ENCODE measurements around the gene DNAJC8. TPM values are rescaled to one million over a fixed set of nuclear protein-coding genes. Genes with fewer than 3 reads are reported as not detected.

The DNAJC8 gene
- total RNA-seq, 1 experiment from 2014 or later = 60.0 TPM

GRCh38 chr1:28248273-28249012 is 15.6 kb upstream of the DNAJC8 start:
- peak; percentile 84 for DNase-seq (ENCODE audit: unreplicated experiment)

GRCh38 chr1:28247612-28248272 is 14.9 kb upstream of the DNAJC8 start:
- no peak for DNase-seq (ENCODE audit: unreplicated experiment)
- intact Hi-C loops (cut with micrococcal nuclease) = loop anchor here (2.0 to 5.0 kb wide), 4 partner anchors 111 to 270 kb away; partner anchors contain the start of gene PHACTR4
- Mint-ChIP-seq H3K4me1 (ENCODE audit: insufficient read depth, unreplicated experiment) (peaks cover 42% of the 10 kb centered on the region), H3K9me3 (ENCODE audit: unreplicated experiment) (no peaks in the 10 kb centered on the region), H3K27me3 (ENCODE audit: insufficient read depth, unreplicated experiment) (no peaks in the 10 kb centered on the region), H3K36me3 (ENCODE audit: insufficient read depth, unreplicated experiment) (peaks cover 10% of the 10 kb centered on the region), H3K4me3 (ENCODE audit: unreplicated experiment) (peak overlapping the region; percentile 80), H3K27ac (ENCODE audit: low read depth, unreplicated experiment) (peak overlapping the region; percentile 91)
- CTCF ChIA-PET = interaction anchor here (0.5 to 4.2 kb wide), 30 partner anchors 10 to 466 kb away, joined by 3 to 46 read pairs (median 4); partner anchors contain the start of genes ATP5IF1 and SESN2
- BruUV-seq (replicated peaks) = no TSS peak
- POLR2A ChIA-PET = interaction anchor here (0.6 to 12.1 kb wide), 32 partner anchors 12 to 629 kb away, joined by 3 to 362 read pairs (median 8); partner anchors contain the start of genes ATP5IF1, DNAJC8, EYA3 and GMEB1
- TF ChIP-seq CTCF (IDR thresholded peaks at IDR 0.05; ENCODE audit: unreplicated experiment) = no peak

More at GRCh38 chr1:28248273-28249012, 15.6 kb upstream of the DNAJC8 start:
- TF ChIP-seq CTCF (IDR thresholded peaks at IDR 0.05; ENCODE audit: unreplicated experiment) = peak; percentile 81
- no TSS peak for BruUV-seq (replicated peaks)
- Mint-ChIP-seq H3K27ac (ENCODE audit: low read depth, unreplicated experiment) (peak overlapping the region; percentile 84), H3K4me3 (ENCODE audit: unreplicated experiment) (peak overlapping the region; percentile 80), H3K9me3 (ENCODE audit: unreplicated experiment) (no peaks in the 10 kb centered on the region), H3K27me3 (ENCODE audit: insufficient read depth, unreplicated experiment) (no peaks in the 10 kb centered on the region), H3K4me1 (ENCODE audit: insufficient read depth, unreplicated experiment) (peaks cover 42% of the 10 kb centered on the region), H3K36me3 (ENCODE audit: insufficient read depth, unreplicated experiment) (peaks cover 10% of the 10 kb centered on the region)
- ChIA-PET CTCF (interaction anchor here (0.5 to 4.2 kb wide), 42 partner anchors 10 to 467 kb away, joined by 3 to 46 read pairs (median 4); partner anchors contain the start of genes ATP5IF1, MED18 and SESN2), POLR2A (interaction anchor here (0.5 to 12.1 kb wide), 41 partner anchors 12 to 1550 kb away, joined by 3 to 362 read pairs (median 6); partner anchors contain the start of genes ATP5IF1, DNAJC8, EYA3 and GMEB1)
- intact Hi-C loops (cut with micrococcal nuclease) = loop anchor here (1.0 to 5.0 kb wide), 5 partner anchors 11 to 269 kb away; partner anchors contain the start of genes PHACTR4 and SESN2

- intact Hi-C loops (cut with micrococcal nuclease) = loop anchor here (5.0 kb wide), 2 partner anchors 161 to 271 kb away; no protein-coding TSS in a partner anchor
- no peak for TF ChIP-seq CTCF (IDR thresholded peaks at IDR 0.05; ENCODE audit: unreplicated experiment)
- ChIA-PET CTCF (interaction anchor here (4.2 kb wide), 1 partner anchor 9 kb away, joined by 13 read pairs; no protein-coding TSS in a partner anchor), POLR2A (interaction anchor here (0.6 to 12.1 kb wide), 23 partner anchors 11 to 397 kb away, joined by 3 to 362 read pairs (median 5); partner anchors contain the start of genes ATP5IF1, DNAJC8, MED18 and PHACTR4)
- H3K36me3 Mint-ChIP-seq (ENCODE audit: insufficient read depth, unreplicated experiment) = peaks cover 10% of the 10 kb centered on the region
- peak overlapping the region; percentile 91 for H3K27ac Mint-ChIP-seq (ENCODE audit: low read depth, unreplicated experiment)
- peak overlapping the region; percentile 80 for H3K4me3 Mint-ChIP-seq (ENCODE audit: unreplicated experiment)
- H3K4me1 Mint-ChIP-seq (ENCODE audit: insufficient read depth, unreplicated experiment) = peaks cover 47% of the 10 kb centered on the region
- DNase-seq (ENCODE audit: unreplicated experiment) = peak; percentile 77
- TSS peak; percentile 63 for BruUV-seq (replicated peaks)
- no peaks in the 10 kb centered on the region for H3K9me3 Mint-ChIP-seq (ENCODE audit: unreplicated experiment)
- H3K27me3 Mint-ChIP-seq (ENCODE audit: insufficient read depth, unreplicated experiment) = no peaks in the 10 kb centered on the region
These were observed 13.6 kb upstream of the DNAJC8 start for GRCh38 chr1:28246427-28246832.

All from MCF 10A (cell line).